Naive thymus-derived CD4-positive, alpha-beta T cell (primary cell): ENCODE data around the gene CBLB. TPM values are rescaled to one million over a fixed set of nuclear protein-coding genes. Genes with fewer than 3 reads are reported as not detected.

Source experiments
- ATAC-seq: fragments of 150-1000 bp; cut with Tn5 transposase; 2 replicates; pipeline ENCODE4 v1.10.0; 2021; ENCODE audit warnings: mild to moderate bottlenecking, moderate library complexity
- CTCF ChIA-PET: fragments of 350-600 bp; sonication (Branson Sonifier 250); formaldehyde crosslinking; loops from one replicate; lab custom pipeline; 2021; ENCODE audit warnings: antibody characterized with exemption; lab: Charles Lee
- POLR2A ChIA-PET: fragments of 350-600 bp; sonication (Branson Sonifier 250); formaldehyde crosslinking; loops from one replicate; lab custom pipeline; 2021; ENCODE audit warnings: antibody characterized with exemption, inconsistent platforms; lab: Charles Lee
- DNase-seq, 9 donors: peaks; one replicate each; pipeline versions ENCODE4 v3.0.0 to v3.0.0-alpha.2; 2020 to 2022; ENCODE audit warnings: mixed read lengths in 1 of 9
- H3K27ac ChIP-seq: one replicate; pipeline ENCODE4 v1.7.0; 2013; ENCODE audit warnings: mild to moderate bottlenecking, low read depth, low read length, moderate library complexity
- H3K27me3 ChIP-seq, 2 donors: one replicate each; pipeline ENCODE4 v1.7.0; 2013; ENCODE audit warnings: low read length in 2 of 2, mild to moderate bottlenecking in 2 of 2, moderate library complexity in 2 of 2; ENCODE audit not compliant: control insufficient read depth in 2 of 2, insufficient read depth in 2 of 2
- H3K36me3 ChIP-seq, 3 experiments: 1 replicate in 2 of 3; 2 replicates in 1 of 3; pipeline ENCODE4 v1.7.0; 2013; ENCODE audit warnings: low read length in 3 of 3, mild to moderate bottlenecking in 3 of 3, moderate library complexity in 1 of 3; ENCODE audit not compliant: insufficient read depth in 3 of 3, control insufficient read depth in 2 of 3
- H3K4me1 ChIP-seq, 2 donors: one replicate each; pipeline ENCODE4 v1.7.0; 2013; ENCODE audit warnings: low read length in 2 of 2, mild to moderate bottlenecking in 2 of 2, moderate library complexity in 1 of 2; ENCODE audit not compliant: control insufficient read depth in 2 of 2, insufficient read depth in 2 of 2
- H3K4me3 ChIP-seq: 2 replicates; pipeline ENCODE4 v1.7.0; 2013; ENCODE audit warnings: mild to moderate bottlenecking, low read length
- H3K9me3 ChIP-seq, 3 experiments: 1 replicate in 2 of 3; 2 replicates in 1 of 3; pipeline ENCODE4 v1.7.0; 2013; ENCODE audit warnings: low read length in 3 of 3; ENCODE audit not compliant: control insufficient read depth in 2 of 3
- H3K27ac Mint-ChIP-seq, 9 donors: one replicate each; pipeline ENCODE4 v1.8.0; 2020 to 2022; ENCODE audit warnings: mixed read lengths in 9 of 9, mild to moderate bottlenecking in 8 of 9, moderate library complexity in 5 of 9, inconsistent platforms in 2 of 9
- H3K27me3 Mint-ChIP-seq, 5 donors: one replicate each; pipeline ENCODE4 v1.8.0; 2021 to 2022; ENCODE audit warnings: mixed read lengths in 5 of 5, mild to moderate bottlenecking in 1 of 5
- H3K36me3 Mint-ChIP-seq, 5 donors: one replicate each; pipeline ENCODE4 v1.8.0; 2020 to 2022; ENCODE audit warnings: mixed read lengths in 5 of 5, mild to moderate bottlenecking in 3 of 5, inconsistent platforms in 1 of 5
- H3K4me1 Mint-ChIP-seq, 7 donors: one replicate each; pipeline ENCODE4 v1.8.0; 2020 to 2022; ENCODE audit warnings: mixed read lengths in 7 of 7, mild to moderate bottlenecking in 3 of 7, inconsistent platforms in 1 of 7
- H3K4me3 Mint-ChIP-seq, 10 donors: one replicate each; pipeline ENCODE4 v1.8.0; 2020 to 2022; ENCODE audit warnings: mild to moderate bottlenecking in 10 of 10, mixed read lengths in 10 of 10, moderate library complexity in 6 of 10, inconsistent platforms in 2 of 10
- H3K9me3 Mint-ChIP-seq, 11 donors: one replicate each; pipeline ENCODE4 v1.8.0; 2020 to 2022; ENCODE audit warnings: mixed read lengths in 11 of 11, mild to moderate bottlenecking in 4 of 11, inconsistent platforms in 1 of 11, moderate library complexity in 1 of 11
- intact Hi-C, 2 donors: fragments of 100-400 bp; cut with micrococcal nuclease; formaldehyde crosslinking; loops; one replicate each; pipeline ENCODE4 v1.15.1; 2023
- polyA plus RNA-seq, 2 donors: library from polyadenylated mRNA; unstranded; fragments of 300-500 nt; fragmentation: Illumina TruSeq; gene quantifications; one replicate each; pipeline ENCODE4 v1.2.3, GENCODE V29; 2021
- total RNA-seq, 6 experiments: library from RNA in 5 of 6; stranded (reverse) in 5 of 6; gene quantifications; 1 replicate in 5 of 6; 2 replicates in 1 of 6; pipeline ENCODE4 v1.2.3 and lab custom pipeline; 2021 to 2026

Gene CBLB
- total and polyA plus RNA-seq, 7 experiments from 2014 or later = 22.4 to 135 (median 97.8) TPM

- ATAC-seq (no peak), DNase-seq (no peak)
- Mint-ChIP-seq H3K4me3 (peak overlapping the region in 3 of 10 donors; percentile 7 to 37 (median 37)), H3K27me3 (no peaks in the 10 kb centered on the region), H3K27ac (peak overlapping the region in 5 of 9 donors; percentile 18 to 65 (median 41)), H3K4me1 (peaks cover 36 to 77% (median 72%) of the 10 kb centered on the region in 7 donors), H3K36me3 (peaks cover 0 to 49% (median 15%) of the 10 kb centered on the region in 5 donors), H3K9me3 (peaks cover 0 to 3% (median 0%) of the 10 kb centered on the region in 11 donors)
- no peak overlapping the region for H3K27ac ChIP-seq
- H3K4me3 ChIP-seq = no peak overlapping the region
- H3K4me1 ChIP-seq = peaks cover 14% of the 10 kb centered on the region in 2 donors
- no peaks in the 10 kb centered on the region for H3K27me3 ChIP-seq
- intact Hi-C loops = loop anchor here in 1 of 2 donors (1.0 to 5.0 kb wide), 3 partner anchors 8 to 34 kb away; no protein-coding TSS in a partner anchor
- no peaks in the 10 kb centered on the region for H3K36me3 ChIP-seq
- ChIA-PET CTCF (no interaction called here), POLR2A (no interaction called here)
- H3K9me3 ChIP-seq = no peaks in the 10 kb centered on the region
Observed at GRCh38 chr3:105785803-105786202, 83.0 kb downstream of the CBLB start.

DNA sequence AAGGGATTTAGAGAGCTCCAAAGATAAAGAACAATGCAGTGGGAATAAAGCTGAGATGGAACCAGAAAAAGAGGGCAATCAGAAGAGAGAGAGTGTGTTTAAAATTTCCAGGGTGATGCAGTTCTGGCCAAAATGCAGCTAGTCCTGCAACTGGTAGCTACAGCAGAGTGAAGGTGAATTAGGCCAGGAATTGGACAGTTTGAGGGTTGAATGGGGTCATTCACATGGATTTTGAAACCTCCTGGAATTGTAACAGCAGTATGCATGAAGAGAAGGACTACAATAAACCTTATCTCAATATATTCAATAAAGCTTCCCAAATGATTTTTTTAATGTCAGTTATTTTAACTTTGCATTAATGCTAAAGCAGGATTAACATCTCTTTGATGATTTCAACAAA is 85.2 kb downstream of the CBLB start:
- ATAC-seq (no peak), DNase-seq (no peak)
- Mint-ChIP-seq H3K36me3 (peaks cover 0 to 49% (median 9%) of the 10 kb centered on the region in 5 donors), H3K4me1 (peaks cover 36 to 77% (median 63%) of the 10 kb centered on the region in 7 donors), H3K27ac (peak overlapping the region in 7 of 9 donors; percentile 16 to 85 (median 46)), H3K9me3 (peaks cover 0 to 3% (median 0%) of the 10 kb centered on the region in 11 donors), H3K4me3 (peak overlapping the region in 3 of 10 donors; percentile 12 to 44 (median 22)), H3K27me3 (no peaks in the 10 kb centered on the region)
- ChIA-PET CTCF (interaction anchor here (1.1 kb wide), 1 partner anchor 16 kb away, joined by 3 read pairs; no protein-coding TSS in a partner anchor), POLR2A (no interaction called here)
- H3K9me3 ChIP-seq = no peaks in the 10 kb centered on the region
- intact Hi-C loops = no loop called here
- H3K36me3 ChIP-seq = no peaks in the 10 kb centered on the region
- H3K4me3 ChIP-seq = no peak overlapping the region
- no peak overlapping the region for H3K27ac ChIP-seq
- no peaks in the 10 kb centered on the region for H3K27me3 ChIP-seq
- H3K4me1 ChIP-seq = peaks cover 14% of the 10 kb centered on the region in 2 donors

- Mint-ChIP-seq H3K27me3 (no peaks in the 10 kb centered on the region), H3K4me1 (peaks cover 31 to 77% (median 64%) of the 10 kb centered on the region in 7 donors), H3K9me3 (peaks cover 0 to 4% (median 0%) of the 10 kb centered on the region in 11 donors), H3K4me3 (peak overlapping the region in 7 of 10 donors; percentile 1 to 51 (median 34)), H3K27ac (peak overlapping the region in 8 of 9 donors; percentile 1 to 81 (median 24)), H3K36me3 (peaks cover 0 to 43% (median 9%) of the 10 kb centered on the region in 5 donors)
- ATAC-seq = no peak
- Histone ChIP-seq H3K36me3 (no peaks in the 10 kb centered on the region), H3K27ac (no peak overlapping the region), H3K4me3 (no peak overlapping the region), H3K9me3 (no peaks in the 10 kb centered on the region), H3K4me1 (peaks cover 18% of the 10 kb centered on the region in 2 donors), H3K27me3 (no peaks in the 10 kb centered on the region)
- no peak for DNase-seq
- intact Hi-C loops = loop anchor here (1.0 kb wide), 3 partner anchors 8 to 10 kb away; no protein-coding TSS in a partner anchor
- CTCF ChIA-PET = interaction anchor here (0.8 kb wide), 1 partner anchor 16 kb away, joined by 4 read pairs; no protein-coding TSS in a partner anchor
- POLR2A ChIA-PET = interaction anchor here (0.7 kb wide), 1 partner anchor 9 kb away, joined by 3 read pairs; no protein-coding TSS in a partner anchor
Observed at GRCh38 chr3:105781871-105782270, 86.9 kb downstream of the CBLB start.

DNA sequence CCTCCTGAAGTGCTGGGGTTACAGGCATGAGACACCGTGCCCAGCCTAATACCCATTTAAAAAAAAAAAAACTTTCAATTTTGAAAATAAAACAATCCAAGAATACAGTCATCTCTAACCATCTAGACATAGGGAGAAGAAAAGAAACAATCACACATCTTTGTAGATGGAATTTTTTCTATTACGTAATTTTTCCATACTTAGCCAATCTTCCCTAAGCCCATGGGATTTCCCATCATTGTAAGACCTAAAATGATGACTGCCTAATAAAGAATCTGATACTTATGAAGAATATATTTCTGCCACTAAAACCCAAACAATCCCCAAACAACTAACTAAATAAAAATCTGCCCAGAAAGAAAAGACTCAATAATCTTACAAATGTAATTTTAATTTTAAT is 88.7 kb downstream of the CBLB start:
- intact Hi-C loops = no loop called here
- peaks cover 0 to 44% (median 9%) of the 10 kb centered on the region in 5 donors for H3K36me3 Mint-ChIP-seq
- H3K4me3 Mint-ChIP-seq = no peak overlapping the region
- Histone ChIP-seq H3K4me1 (peaks cover 13 to 19% of the 10 kb centered on the region in 2 donors), H3K9me3 (no peaks in the 10 kb centered on the region), H3K27me3 (no peaks in the 10 kb centered on the region), H3K4me3 (no peak overlapping the region), H3K36me3 (no peaks in the 10 kb centered on the region), H3K27ac (no peak overlapping the region)
- CTCF ChIA-PET = no interaction called here
- peaks cover 32 to 78% (median 65%) of the 10 kb centered on the region in 7 donors for H3K4me1 Mint-ChIP-seq
- POLR2A ChIA-PET = no interaction called here
- peaks cover 0 to 4% (median 0%) of the 10 kb centered on the region in 11 donors for H3K9me3 Mint-ChIP-seq
- DNase-seq = no peak
- no peak for ATAC-seq
- no peaks in the 10 kb centered on the region for H3K27me3 Mint-ChIP-seq
- peak overlapping the region in 4 of 9 donors; percentile 3 to 51 (median 36) for H3K27ac Mint-ChIP-seq

DNA sequence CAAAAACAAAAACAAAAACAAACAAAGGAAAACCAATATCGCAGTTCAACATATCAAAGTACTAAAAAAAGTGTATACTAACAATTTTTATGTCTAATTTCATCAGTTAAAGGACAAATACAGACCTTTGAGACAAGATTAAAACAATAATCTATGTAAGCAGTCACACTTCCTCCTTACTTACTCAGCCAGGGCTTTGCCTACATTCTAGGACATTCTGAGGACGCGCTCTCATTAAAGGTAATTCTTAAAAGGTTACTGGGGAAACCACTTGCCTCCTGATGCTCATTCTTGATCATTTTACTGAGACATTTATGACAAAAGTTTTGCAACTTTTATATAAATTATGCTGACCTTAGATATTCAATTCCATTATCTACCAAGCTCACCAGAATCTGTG is 93.4 kb downstream of the CBLB start:
- intact Hi-C loops = no loop called here
- H3K27ac ChIP-seq = no peak overlapping the region
- peaks cover 0 to 62% (median 25%) of the 10 kb centered on the region in 5 donors for H3K36me3 Mint-ChIP-seq
- ChIA-PET CTCF (interaction anchor here (1.0 kb wide), 1 partner anchor 43 kb away, joined by 3 read pairs; no protein-coding TSS in a partner anchor), POLR2A (interaction anchor here (1.0 kb wide), 1 partner anchor 18 kb away, joined by 3 read pairs; no protein-coding TSS in a partner anchor)
- no peak for ATAC-seq
- H3K4me3 Mint-ChIP-seq = peak overlapping the region in 5 of 10 donors; percentile 7 to 29 (median 13)
- peaks cover 17 to 50% of the 10 kb centered on the region in 2 donors for H3K4me1 ChIP-seq
- H3K27me3 ChIP-seq = no peaks in the 10 kb centered on the region
- no peak overlapping the region for H3K4me3 ChIP-seq
- peak overlapping the region in 8 of 9 donors; percentile 10 to 74 (median 54) for H3K27ac Mint-ChIP-seq
- H3K9me3 ChIP-seq = no peaks in the 10 kb centered on the region
- H3K9me3 Mint-ChIP-seq = peaks cover 0 to 5% (median 0%) of the 10 kb centered on the region in 11 donors
- no peaks in the 10 kb centered on the region for H3K27me3 Mint-ChIP-seq
- no peaks in the 10 kb centered on the region for H3K36me3 ChIP-seq
- DNase-seq = no peak
- H3K4me1 Mint-ChIP-seq = peaks cover 41 to 92% (median 73%) of the 10 kb centered on the region in 7 donors

DNA sequence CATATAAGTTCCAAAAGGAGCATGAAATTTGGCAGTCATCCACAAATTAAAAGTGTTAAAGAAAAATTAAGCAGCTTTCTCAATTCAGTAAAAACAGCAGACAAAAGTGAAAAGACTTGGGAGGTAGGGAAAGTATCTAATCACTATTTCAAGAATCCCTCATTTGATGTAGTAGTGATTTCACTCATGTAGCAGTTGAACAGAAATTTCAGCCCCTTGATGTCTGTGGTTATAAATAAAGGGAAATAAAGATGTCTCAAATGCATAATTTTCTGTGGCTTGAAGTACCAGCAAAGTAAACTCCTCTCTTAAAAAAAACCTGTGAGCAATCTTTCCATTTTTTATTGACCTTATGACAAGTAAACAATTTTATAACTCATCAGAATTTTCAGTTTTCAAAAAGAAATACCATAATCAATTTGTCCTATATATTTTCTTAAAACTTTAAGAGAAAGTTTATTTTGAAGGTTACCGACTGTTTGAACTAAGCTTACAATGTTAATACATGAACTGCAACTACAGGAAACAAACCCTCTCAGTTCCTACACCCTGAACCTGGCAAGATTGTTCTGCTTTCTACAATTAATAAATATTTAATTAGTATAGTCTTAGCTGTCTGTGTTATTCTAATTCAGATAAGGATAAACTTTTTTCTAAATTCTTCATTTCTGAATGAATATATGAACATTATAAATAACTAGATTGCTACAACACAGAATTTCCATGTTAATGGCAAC is 94.2 kb downstream of the CBLB start:
- H3K9me3 Mint-ChIP-seq = peaks cover 0 to 6% (median 0%) of the 10 kb centered on the region in 11 donors
- peaks cover 17 to 50% of the 10 kb centered on the region in 2 donors for H3K4me1 ChIP-seq
- H3K27me3 ChIP-seq = no peaks in the 10 kb centered on the region
- H3K27me3 Mint-ChIP-seq = no peaks in the 10 kb centered on the region
- ATAC-seq (no peak), DNase-seq (no peak)
- POLR2A ChIA-PET = no interaction called here
- peaks cover 40 to 93% (median 76%) of the 10 kb centered on the region in 7 donors for H3K4me1 Mint-ChIP-seq
- no peaks in the 10 kb centered on the region for H3K36me3 ChIP-seq
- H3K9me3 ChIP-seq = no peaks in the 10 kb centered on the region
- H3K4me3 ChIP-seq = no peak overlapping the region
- H3K4me3 Mint-ChIP-seq = peak overlapping the region in 5 of 10 donors; percentile 19 to 51 (median 37)
- H3K27ac Mint-ChIP-seq = peak overlapping the region in 5 of 9 donors; percentile 6 to 19 (median 13)
- CTCF ChIA-PET = no interaction called here
- H3K27ac ChIP-seq = no peak overlapping the region
- peaks cover under 1 to 63% (median 27%) of the 10 kb centered on the region in 5 donors for H3K36me3 Mint-ChIP-seq
- intact Hi-C loops = loop anchor here in 1 of 2 donors (1.0 kb wide), 3 partner anchors 8 to 13 kb away; no protein-coding TSS in a partner anchor
